Measurements from ENCODE around the gene ST7.

The ST7 gene

DNA sequence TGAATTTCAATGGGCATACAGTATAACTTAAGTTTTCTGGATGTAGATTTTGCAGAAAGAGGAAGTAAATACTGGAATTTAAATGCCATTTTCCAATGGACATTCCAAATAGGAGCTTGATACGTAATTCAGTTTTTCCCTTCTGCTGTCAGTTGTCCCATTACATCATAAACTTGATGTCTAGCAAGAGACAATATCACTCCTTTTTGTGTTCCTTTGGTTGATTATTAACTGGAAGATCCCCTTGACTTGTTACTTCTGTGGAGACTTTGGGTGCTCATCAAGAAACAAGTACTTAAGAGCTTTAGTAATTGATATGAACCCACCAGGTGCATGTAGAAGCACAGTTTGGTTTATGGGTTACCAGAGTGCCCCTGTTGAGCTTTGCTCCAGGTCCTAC lies 116.1 kb downstream of the ST7 start:
- no peak for ATAC-seq

DNA sequence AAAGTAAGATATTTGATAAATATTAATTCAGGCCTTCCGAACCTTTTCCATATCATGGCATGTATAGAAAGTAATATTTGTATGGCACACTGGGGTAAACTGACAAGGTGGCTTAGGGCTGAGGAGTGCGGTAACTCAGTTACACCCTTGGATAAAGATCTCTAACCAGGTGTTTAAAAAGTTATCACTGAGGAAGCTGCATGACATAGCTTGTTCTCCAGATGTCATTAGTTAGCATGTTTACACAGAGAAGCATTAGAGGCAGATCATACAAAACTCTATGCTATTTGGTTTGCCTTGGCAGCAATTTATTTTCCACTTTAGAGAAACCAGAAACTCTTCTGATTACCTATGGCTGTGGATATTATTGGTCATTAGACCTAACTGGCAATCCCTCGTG lies 118.2 kb downstream of the ST7 start:
- ATAC-seq = no peak

DNA sequence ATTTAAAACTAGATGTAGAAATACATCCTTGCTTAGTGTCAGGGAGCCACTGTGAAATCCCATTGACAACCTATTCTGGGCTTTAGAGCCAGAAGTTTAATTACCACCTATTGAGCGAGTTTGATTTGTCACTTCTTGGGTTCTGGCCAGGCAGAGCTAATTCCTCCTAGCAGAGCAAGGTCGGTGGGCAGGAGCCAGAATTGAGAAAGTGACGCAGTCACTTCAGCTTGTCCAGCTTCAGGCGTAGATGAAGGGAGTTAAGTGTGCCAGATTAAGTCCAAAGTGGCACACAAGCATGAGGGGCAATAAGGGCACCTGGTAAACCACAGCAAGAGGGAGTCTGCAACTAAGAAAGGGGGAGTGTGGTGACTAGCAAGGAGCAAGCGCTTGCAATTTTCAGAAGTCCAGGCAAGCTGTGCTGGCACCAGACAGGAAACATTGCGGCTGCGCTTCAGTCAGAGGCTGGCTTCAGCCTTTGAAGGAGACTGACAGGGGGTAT lies 119.4 kb downstream of the ST7 start:
- ATAC-seq = no peak

DNA sequence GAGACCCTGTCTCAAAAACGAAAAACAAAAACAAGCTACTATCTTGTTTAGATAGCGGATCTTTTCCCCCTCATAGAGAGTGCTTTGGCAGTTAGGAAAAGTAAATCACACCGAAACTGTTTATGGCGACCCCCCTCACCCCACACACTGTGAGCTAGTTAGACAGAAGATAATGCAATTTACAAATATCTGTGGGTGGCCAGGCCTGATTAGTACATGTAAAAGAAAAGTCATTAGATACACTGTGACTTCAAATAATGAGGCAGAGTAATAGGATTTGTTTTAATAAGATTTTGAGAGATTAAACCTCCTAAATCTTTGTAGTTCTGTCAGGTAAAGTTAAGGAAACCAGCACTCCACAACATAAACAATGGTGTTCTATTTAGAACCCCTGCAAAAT lies 121.1 kb downstream of the ST7 start:
- no peak for ATAC-seq

DNA sequence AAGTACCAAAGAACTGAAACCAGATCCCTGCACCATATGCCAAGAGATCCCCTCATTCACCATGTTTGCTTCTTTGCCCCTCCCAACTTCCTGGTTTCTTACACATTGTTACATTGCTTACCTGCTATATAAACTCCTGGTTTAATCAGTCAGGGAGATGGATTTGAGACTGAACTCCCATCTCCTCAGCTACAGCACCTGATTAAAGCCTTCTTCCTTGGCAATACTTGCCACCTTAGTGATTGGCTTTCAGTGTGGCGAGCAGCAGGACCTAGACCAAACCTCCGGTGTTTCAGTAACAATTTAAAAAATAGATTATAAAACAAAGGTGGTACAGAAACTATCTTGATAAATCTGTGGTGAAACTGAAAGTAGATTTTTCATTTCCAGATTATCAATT lies 122.6 kb downstream of the ST7 start:
- no peak for ATAC-seq

DNA sequence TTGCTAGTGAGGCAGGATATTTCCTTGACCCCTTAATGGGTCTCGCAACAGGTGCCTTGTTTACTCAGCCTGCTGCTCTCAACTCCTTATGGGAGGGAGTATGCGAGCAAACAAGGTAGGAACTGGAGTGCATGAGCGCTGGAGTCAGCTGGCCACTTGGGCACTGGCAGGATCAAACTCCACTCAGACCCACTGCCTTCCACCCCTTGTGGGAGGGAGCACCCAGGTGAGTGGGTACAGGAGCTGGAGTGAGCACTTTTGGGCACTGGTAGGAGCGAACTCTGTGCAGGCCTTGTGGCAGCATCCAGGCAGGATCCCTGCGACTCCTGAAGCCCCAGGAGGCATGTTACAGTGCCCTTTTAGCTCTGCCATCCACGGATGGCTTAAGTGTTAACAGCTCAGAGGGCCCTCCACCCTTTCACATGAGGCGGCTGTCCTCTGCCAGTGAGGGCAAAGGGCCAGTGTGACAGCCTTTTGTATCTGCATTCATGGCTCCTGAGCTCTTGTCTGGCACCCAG lies 123.2 kb downstream of the ST7 start:
- ATAC-seq = no peak

- ATAC-seq = no peak
Observed at GRCh38 chr7:117077658-117078057, 124.4 kb downstream of the ST7 start.

- ATAC-seq = no peak
Observed at GRCh38 chr7:117082647-117083046, 129.3 kb downstream of the ST7 start.

- no peak for ATAC-seq
Observed at GRCh38 chr7:117083648-117084047, 130.3 kb downstream of the ST7 start.

DNA sequence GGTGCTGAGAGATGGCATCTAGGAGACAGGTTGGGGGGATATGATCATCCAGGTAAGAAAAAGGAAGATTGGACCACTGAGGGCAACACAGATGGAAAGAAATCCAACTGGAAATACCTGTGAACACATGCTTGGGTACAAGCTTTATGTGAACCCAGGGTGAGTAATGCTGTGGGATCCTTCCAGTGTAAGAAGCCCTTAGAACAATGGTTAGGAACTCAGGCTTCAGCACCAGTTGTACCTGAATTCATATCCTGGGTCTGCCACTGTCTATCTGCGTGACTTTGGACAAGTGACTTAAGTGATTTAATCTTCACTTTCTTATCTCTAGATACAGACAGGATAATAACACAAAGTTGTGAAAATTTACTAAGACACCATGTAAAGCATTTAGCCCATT lies 131.0 kb downstream of the ST7 start:
- ATAC-seq = no peak

DNA sequence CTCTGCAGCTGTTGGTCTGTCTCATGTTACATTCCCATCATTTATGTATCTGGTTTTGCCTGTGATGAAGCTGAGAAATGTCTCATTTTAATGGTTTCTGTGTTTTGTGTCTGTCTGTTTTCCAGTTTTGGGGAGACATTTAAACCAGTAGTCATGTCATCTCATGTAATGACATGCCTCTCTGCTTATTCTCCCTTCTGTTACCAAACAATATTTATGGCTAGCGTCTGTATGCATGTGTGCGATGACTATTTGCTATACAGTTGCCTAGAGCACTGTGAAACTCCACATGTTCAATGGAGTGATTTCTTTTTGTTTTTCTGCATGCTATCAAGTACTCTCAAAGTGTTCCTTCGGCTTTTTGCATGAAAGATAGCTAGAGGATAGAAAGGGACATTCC lies 132.0 kb downstream of the ST7 start:
- ATAC-seq = no peak

GRCh38 chr7:117085769-117086463 lies 132.6 kb downstream of the ST7 start:
- ATAC-seq = no peak

DNA sequence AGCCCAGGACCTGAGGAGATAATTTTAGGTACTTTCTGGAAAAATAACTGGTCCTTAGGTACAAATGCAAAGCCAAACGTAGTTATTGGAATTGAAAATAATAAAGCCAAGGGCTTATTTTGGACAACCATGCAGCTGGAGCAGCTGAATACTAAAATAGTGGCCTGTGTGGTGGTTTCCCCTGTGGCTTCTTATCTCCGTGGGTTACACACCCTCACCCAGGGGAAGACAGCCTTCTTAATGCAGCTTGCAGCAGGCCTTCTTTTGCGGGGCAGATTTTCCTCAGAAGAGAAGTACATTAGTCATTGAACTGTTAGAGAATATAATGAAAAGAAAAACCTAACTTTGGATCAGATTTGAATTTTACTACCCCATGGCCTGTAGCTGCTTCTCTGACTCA lies 133.5 kb downstream of the ST7 start:
- no peak for ATAC-seq

GRCh38 chr7:117087639-117088396 lies 134.5 kb downstream of the ST7 start:
- no peak for ATAC-seq

DNA sequence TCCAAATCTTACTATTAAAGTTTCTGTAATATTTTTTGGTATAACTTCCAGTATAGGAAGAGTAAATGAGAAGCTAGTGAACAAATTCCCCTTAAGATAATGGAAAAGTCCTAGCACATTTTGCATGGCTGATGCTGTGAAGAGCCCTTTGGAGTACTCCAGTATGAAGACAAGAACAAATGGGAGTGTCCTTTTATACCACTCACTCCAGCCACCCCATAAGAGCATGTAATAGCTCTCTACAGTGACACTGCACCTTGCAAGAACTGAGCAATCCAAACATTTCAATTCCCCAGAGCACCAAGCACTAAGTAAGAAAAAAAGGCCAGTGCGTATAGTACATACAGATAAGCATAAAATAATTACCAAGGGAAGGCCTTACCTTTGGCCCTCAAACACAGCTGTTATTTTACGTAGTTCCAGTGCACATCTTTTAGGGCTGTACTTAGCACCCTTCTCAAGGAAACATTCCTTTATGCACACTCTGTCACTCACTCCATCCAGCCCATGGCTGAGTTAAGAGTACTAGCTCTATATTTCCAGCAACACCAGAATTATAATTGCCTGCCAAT lies 135.4 kb downstream of the ST7 start:
- ATAC-seq = no peak

- ATAC-seq = no peak
Observed at GRCh38 chr7:117090791-117091190, 137.5 kb downstream of the ST7 start.

DNA sequence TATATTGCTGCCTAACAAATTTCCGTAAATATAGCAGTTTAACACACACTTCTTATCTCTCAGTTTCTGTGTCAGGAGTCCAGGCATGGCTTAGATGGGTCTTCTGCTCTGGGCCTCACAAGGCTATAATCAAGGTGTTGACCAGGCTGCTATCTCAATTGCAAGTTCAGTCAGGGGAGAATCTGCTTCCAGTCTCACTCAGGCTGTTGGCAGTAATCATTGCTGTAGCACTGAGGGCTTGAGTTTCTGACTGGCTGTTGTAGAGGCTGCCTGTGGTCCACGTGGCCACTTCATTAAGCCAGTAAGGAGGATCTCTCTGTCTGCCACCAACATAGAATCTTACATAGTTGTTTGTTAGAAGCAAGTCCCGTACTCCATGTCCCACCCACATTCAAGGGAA lies 138.4 kb downstream of the ST7 start:
- no peak for ATAC-seq

GRCh38 chr7:117092785-117093184 lies 139.5 kb downstream of the ST7 start:
- no peak for ATAC-seq

- ATAC-seq = no peak
Observed at GRCh38 chr7:117094457-117094856, 141.2 kb downstream of the ST7 start.

DNA sequence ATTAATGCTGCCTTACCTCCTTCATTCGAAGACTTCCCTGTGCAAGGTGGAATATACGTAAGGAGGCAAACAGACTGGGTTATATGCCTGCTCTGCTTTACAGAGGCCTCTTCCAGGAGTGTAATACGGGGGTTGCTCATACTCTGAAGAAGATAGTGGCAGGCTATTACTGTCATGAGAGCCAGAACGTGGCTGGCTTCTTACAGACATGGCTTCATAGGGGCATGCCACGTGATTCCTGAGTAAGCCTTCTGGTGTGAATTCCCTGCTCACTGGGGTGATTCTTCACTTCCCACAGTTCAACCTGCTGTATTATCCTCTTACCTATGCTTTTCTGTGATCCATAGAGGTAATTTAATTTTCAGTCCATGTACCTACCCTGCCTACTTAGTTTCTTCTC lies 141.8 kb downstream of the ST7 start:
- no peak for ATAC-seq

DNA sequence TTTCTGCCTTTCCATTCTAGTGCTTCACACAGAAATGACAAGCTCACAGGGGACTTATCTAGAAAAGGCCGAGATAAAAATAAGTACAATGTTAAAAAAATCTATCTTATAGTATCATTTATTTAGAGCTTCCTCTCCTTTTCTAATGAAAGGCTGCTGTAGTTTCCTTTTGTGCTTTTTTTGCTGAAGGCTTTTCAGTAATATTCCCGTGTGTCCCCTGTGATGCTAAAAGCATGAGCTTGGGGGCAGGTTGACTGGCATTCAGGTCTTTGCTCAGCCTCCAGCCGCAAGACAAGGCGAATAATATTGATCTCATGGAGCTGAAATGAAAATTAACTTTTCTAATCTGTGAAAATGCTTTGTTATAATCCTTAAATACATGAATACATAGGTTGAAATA lies 143.0 kb downstream of the ST7 start:
- ATAC-seq = no peak

DNA sequence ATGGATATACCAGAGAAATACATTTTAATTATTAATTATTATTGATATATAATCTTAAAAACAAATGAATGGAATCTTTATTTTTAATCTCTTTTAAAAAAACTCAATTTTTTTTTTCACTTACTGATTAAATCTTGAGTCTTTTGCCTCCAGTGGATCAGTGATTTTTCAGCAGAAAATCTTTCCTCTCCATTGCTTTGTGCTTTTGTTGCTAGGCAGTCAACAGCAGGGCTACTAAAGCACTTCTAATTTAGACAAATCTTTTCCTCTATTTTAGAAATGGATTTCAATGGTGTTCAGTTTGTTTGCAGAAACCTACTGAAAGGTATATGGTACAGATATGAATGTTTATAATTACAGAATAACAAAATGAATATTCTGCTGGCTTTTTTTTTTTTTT lies 143.6 kb downstream of the ST7 start:
- no peak for ATAC-seq

DNA sequence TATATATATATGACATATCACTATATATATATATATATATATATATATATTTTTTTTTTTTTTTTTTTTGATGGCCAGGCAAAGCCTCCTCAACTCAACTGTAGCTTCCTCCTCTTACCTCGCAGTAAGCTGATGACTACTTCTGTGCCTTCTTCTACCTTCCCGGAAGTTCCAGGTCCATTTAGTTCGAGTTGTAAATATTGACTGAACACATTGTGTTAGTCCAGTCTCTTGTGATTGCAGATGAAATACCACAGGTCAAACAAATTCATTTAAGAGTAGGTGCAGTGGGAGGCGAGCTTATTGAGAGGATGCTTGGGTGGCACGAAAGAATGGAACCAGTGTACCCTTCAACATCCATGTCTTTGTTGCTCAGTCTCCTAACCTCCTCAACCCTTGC lies 144.6 kb downstream of the ST7 start:
- ATAC-seq = no peak

DNA sequence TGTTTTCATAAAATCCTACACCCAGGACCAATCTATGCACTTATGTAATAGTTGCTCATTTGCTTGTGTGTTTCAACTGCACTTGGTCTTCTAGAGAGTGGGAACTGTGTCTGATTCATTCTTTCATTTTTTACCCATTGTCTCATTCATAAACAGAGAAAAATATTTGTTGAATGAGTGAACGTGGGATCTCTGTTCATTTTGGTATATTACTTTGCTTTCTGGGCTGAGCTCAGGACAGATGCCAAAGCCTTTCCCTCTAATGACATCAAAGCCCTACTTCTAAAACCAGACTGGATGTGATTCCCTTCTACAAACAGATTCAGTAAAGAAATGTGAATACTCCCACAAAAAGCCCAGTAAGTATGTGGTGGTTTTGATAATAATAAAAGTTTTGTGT lies 145.2 kb downstream of the ST7 start:
- ATAC-seq = no peak
